HepG2 (cell line): ENCODE data around the gene CCDC197. TPM values are rescaled to one million over a fixed set of nuclear protein-coding genes. Genes with fewer than 3 reads are reported as not detected.

ENCODE experiments used
- ATAC-seq: fragments of 200-7000 bp; cut with Tn5 transposase; 3 replicates; pipeline ENCODE4 v1.9.1; 2020; ENCODE audit warnings: mild to moderate bottlenecking, moderate library complexity
- BruUV-seq: library from RNA; stranded (reverse); fragments of 400-500 nt; replicated peaks from 2 replicates; lab custom pipeline; 2021; lab: Mats Ljungman, UMichigan
- CTCF ChIA-PET: fragments of 300-600 bp; formaldehyde crosslinking; extraction: SDS; loops from one replicate; lab custom pipeline; 2021; ENCODE audit warnings: low total read pairs, inconsistent platforms, low intra/inter-chr PET ratio; lab: Yijun Ruan, JAX
- POLR2A ChIA-PET: fragments of 350-600 bp; sonication (Branson Sonifier 250); formaldehyde crosslinking; loops from one replicate; lab custom pipeline; 2020; ENCODE audit warnings: antibody characterized with exemption, inconsistent platforms; lab: Yijun Ruan, JAX
- DNase-seq: peaks from one replicate; pipeline ENCODE4 v3.0.0-alpha.2; 2015; ENCODE audit warnings: low spot score
- FAIRE-seq: peaks from 3 replicates; lab custom pipeline; 2011; peaks lifted over from hg19 to GRCh38; lab: Jason Lieb, UNC
- H2AFZ ChIP-seq: one replicate; pipeline ENCODE4 v1.6.1; 2011; ENCODE audit warnings: low read length, inconsistent platforms
- H3K27ac ChIP-seq: fragments of 300-600 bp; 3 replicates; pipeline ENCODE4 v1.8.0; 2011; ENCODE audit warnings: mixed run types, mild to moderate bottlenecking, mixed read lengths, low read length, inconsistent platforms; ENCODE audit not compliant: insufficient read depth; ENCODE audit errors: extremely low read length
- H3K27me3 ChIP-seq, 2 experiments: fragments of 200-600 bp in 1 of 2; 2 replicates in 1 of 2; 3 replicates in 1 of 2; pipeline versions ENCODE4 v1.6.0 to v1.8.0; 2011; ENCODE audit warnings: low read length in 2 of 2, mild to moderate bottlenecking in 2 of 2, moderate library complexity in 2 of 2, inconsistent platforms in 1 of 2; ENCODE audit not compliant: insufficient read depth in 2 of 2, control insufficient read depth in 1 of 2
- H3K36me3 ChIP-seq, 2 experiments: fragments of 200-600 bp in 1 of 2; replicated peaks in 1 of 2; 2 replicates in 1 of 2; 3 replicates in 1 of 2; pipeline versions ENCODE4 v1.5.1 to v1.8.0; 2011; ENCODE audit warnings: low read length in 2 of 2, inconsistent platforms in 1 of 2; ENCODE audit not compliant: insufficient read depth in 2 of 2, control insufficient read depth in 1 of 2
- H3K4me1 ChIP-seq: 2 replicates; pipeline ENCODE4 v1.5.1; 2012; ENCODE audit warnings: low read length, inconsistent platforms; ENCODE audit not compliant: insufficient read depth
- H3K4me2 ChIP-seq: 2 replicates; pipeline ENCODE4 v1.6.0; 2011; ENCODE audit warnings: low read depth, low read length, inconsistent platforms
- H3K4me3 ChIP-seq, 3 experiments: fragments of 200-600 bp in 1 of 3; sonication (generic), shearing (Covaris generic) in 1 of 3; replicated peaks in 1 of 3; 2 replicates each; pipeline ENCODE4 v1.5.1; 2011 to 2016; ENCODE audit warnings: low read length in 3 of 3, inconsistent platforms in 2 of 3, low read depth in 2 of 3, mild to moderate bottlenecking in 2 of 3, control low read depth in 1 of 3, mixed read lengths in 1 of 3; ENCODE audit not compliant: insufficient read depth in 1 of 3
- H3K79me2 ChIP-seq: one replicate; pipeline ENCODE4 v1.6.1; 2011; ENCODE audit warnings: low read length, inconsistent platforms; ENCODE audit not compliant: insufficient read depth
- H3K9ac ChIP-seq: 2 replicates; pipeline ENCODE4 v1.6.0; 2011; ENCODE audit warnings: mild to moderate bottlenecking, low read depth, low read length, inconsistent platforms; ENCODE audit not compliant: insufficient read depth
- H3K9me3 ChIP-seq: 2 replicates; pipeline ENCODE4 v1.5.1; 2012; ENCODE audit warnings: mild to moderate bottlenecking, low read length
- H4K20me1 ChIP-seq: 2 replicates; pipeline ENCODE4 v1.6.0; 2011; ENCODE audit warnings: inconsistent platforms, mild to moderate bottlenecking, low read length, moderate library complexity; ENCODE audit not compliant: insufficient read depth
- BCL6 ChIP-seq: IDR thresholded peaks from 2 replicates; pipeline ENCODE4 v1.6.1; 2016; ENCODE audit warnings: missing genetic modification reagents, missing compliant biosample characterization
- CAMTA2 ChIP-seq: sonication (generic); formaldehyde crosslinking; IDR thresholded peaks from 2 replicates; pipeline ENCODE4 v1.4.0; 2020; ENCODE audit warnings: mild to moderate bottlenecking, missing genetic modification reagents, borderline replicate concordance
- ELF4 ChIP-seq: sonication (generic); formaldehyde crosslinking; IDR thresholded peaks from 2 replicates; pipeline ENCODE4 v1.5.0; 2020; ENCODE audit warnings: missing genetic modification reagents, mild to moderate bottlenecking, moderate library complexity, borderline replicate concordance
- SMC3 ChIP-seq: IDR thresholded peaks from 2 replicates; pipeline ENCODE4 v1.6.1; 2011; ENCODE audit warnings: low read length, improper control_type of control experiment
- TSC22D2 ChIP-seq: sonication (generic); formaldehyde crosslinking; IDR thresholded peaks from 2 replicates; pipeline ENCODE4 v1.5.1; 2020; ENCODE audit warnings: missing genetic modification reagents, mild to moderate bottlenecking, borderline replicate concordance
- ZMYM3 ChIP-seq: sonication (generic); formaldehyde crosslinking; IDR thresholded peaks from 2 replicates; pipeline ENCODE4 v1.5.1; 2020; ENCODE audit warnings: mild to moderate bottlenecking, missing genetic modification reagents
- ZNF225 ChIP-seq: sonication (generic); formaldehyde crosslinking; IDR thresholded peaks from 2 replicates; pipeline ENCODE4 v1.4.0; 2020; ENCODE audit warnings: mild to moderate bottlenecking, missing genetic modification reagents
- ZSCAN12 ChIP-seq: sonication (generic); formaldehyde crosslinking; IDR thresholded peaks from 2 replicates; pipeline ENCODE4 v1.9.0; 2021; ENCODE audit warnings: mild to moderate bottlenecking, missing genetic modification reagents
- ZSCAN25 ChIP-seq: sonication (generic); formaldehyde crosslinking; IDR thresholded peaks from 2 replicates; pipeline ENCODE4 v1.8.0; 2022; ENCODE audit warnings: mild to moderate bottlenecking, missing genetic modification reagents
- WGBS: methylation state at CpG from one replicate; pipeline ENCODE4 v1.1.6; 2017; ENCODE audit warnings: low lambda C conversion rate; 5-methylcytosine and 5-hydroxymethylcytosine counted together
- in situ Hi-C: cut with HindIII; loops from 2 replicates; pipeline ENCODE4 v1.10.0; 2017; ENCODE audit warnings: low pct_unique_long_range_greater_than_20kb; ENCODE audit not compliant: extremely low pct_ligation_motif_present
- intact Hi-C: fragments of 100-400 bp; cut with micrococcal nuclease; formaldehyde crosslinking; loops from one replicate; pipeline ENCODE4 v1.10.0; 2022; ENCODE audit not compliant: unreplicated experiment
- polyA plus RNA-seq, 8 experiments: library from polyadenylated mRNA; depleted of rRNA in 3 of 8; stranded (reverse) in 7 of 8; unstranded in 1 of 8; fragments of >200 nt; fragmentation: Illumina TruSeq in 4 of 8; extraction: Trizol in 4 of 8; gene quantifications; 2 replicates each; pipeline versions ENCODE4 v1.2.1 to v1.2.3, GENCODE V29; 2011 to 2016; ENCODE audit warnings: low read depth in 4 of 8, missing spikeins in 1 of 8, mixed read lengths in 1 of 8; ENCODE audit not compliant: insufficient read depth in 1 of 8
- total RNA-seq, 5 experiments: library from RNA; depleted of rRNA; stranded (reverse); fragments of >200 nt; fragmentation: Illumina TruSeq; extraction: Trizol; gene quantifications; 2 replicates each; pipeline ENCODE4 v1.2.3, GENCODE V29; 2016; ENCODE audit warnings: low read depth in 1 of 5
- TF ChIP-seq, protein P1 (sequence below): sonication (generic); formaldehyde crosslinking; IDR thresholded peaks from 2 replicates; pipeline ENCODE4 v1.8.0; 2022; ENCODE audit warnings: missing genetic modification reagents, low read depth, mild to moderate bottlenecking, borderline replicate concordance
- TF ChIP-seq, protein P2 (sequence below), 2 experiments: fragments of 450-650 bp in 1 of 2; sonication (generic) in 1 of 2; formaldehyde crosslinking; IDR thresholded peaks; 2 replicates each; pipeline versions ENCODE4 v1.5.0 to v1.8.0; 2020 to 2022; ENCODE audit warnings: mild to moderate bottlenecking in 1 of 2, missing genetic modification reagents in 1 of 2
- TF ChIP-seq, protein P3 (sequence below): sonication (generic); formaldehyde crosslinking; IDR thresholded peaks from 2 replicates; pipeline ENCODE4 v1.8.1; 2023; ENCODE audit warnings: mild to moderate bottlenecking, moderate library complexity, missing genetic modification reagents
- TF ChIP-seq, protein P4 (sequence below): fragments of 450-650 bp; IDR thresholded peaks from 2 replicates; pipeline ENCODE4 v1.6.1; 2016
- TF ChIP-seq, protein P5 (sequence below): sonication (generic); formaldehyde crosslinking; IDR thresholded peaks from 2 replicates; pipeline ENCODE4 v1.4.0; 2020; ENCODE audit warnings: mild to moderate bottlenecking, missing genetic modification reagents
- TF ChIP-seq, protein P6 (sequence below): sonication (generic); formaldehyde crosslinking; IDR thresholded peaks from 2 replicates; pipeline ENCODE4 v1.4.0; 2020; ENCODE audit warnings: mild to moderate bottlenecking, missing genetic modification reagents
- TF ChIP-seq, protein P7 (sequence below): sonication (generic); formaldehyde crosslinking; IDR thresholded peaks from 2 replicates; pipeline ENCODE4 v1.8.0; 2022; ENCODE audit warnings: missing genetic modification reagents, mild to moderate bottlenecking, moderate library complexity, borderline replicate concordance

Gene CCDC197
- total and polyA plus RNA-seq, 2 of the 13 experiments (the other 11 are each of a cell fraction or from before 2014, with no cell fraction given), result 0.11 to 0.13 TPM

DNA sequence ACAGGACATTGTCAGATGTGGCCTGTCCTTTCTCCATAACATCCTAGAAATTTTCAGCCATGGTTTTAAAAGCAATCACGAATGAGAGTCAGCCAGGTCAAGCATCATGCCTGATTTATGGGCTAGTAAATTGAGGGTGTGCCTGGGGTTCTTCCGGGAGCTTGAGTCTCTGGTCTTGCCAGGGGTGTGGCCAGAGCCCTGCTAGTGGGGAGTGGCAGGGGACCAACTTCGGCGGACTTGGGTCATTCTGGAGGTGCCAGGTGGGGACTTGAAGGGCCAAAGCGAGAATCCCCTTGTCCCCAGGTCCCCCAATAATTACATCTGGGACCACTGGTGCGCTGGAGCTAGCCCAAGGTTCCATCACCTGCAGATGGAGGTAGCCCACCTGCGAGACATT, 34.8 kb downstream of the CCDC197 start:
- no peak for ATAC-seq
- Histone ChIP-seq H3K27ac (no peak overlapping the region), H2AFZ (no peak overlapping the region), H3K79me2 (peaks cover 2% of the 10 kb centered on the region), H3K4me3 (no peak overlapping the region), H3K9me3 (no peaks in the 10 kb centered on the region), H3K4me2 (no peak overlapping the region), H4K20me1 (no peaks in the 10 kb centered on the region), H3K9ac (no peak overlapping the region), H3K36me3 (0 out of 5 replicates have a peak, but pooled peaks cover 0 to 3% of the 10 kb centered on the region in 2 experiments), H3K4me1 (peaks cover 40% of the 10 kb centered on the region), H3K27me3 (no peaks in the 10 kb centered on the region)
- intact Hi-C loops (no loop called here), in situ Hi-C loops (no loop called here)
- ChIA-PET POLR2A (no interaction called here), CTCF (no interaction called here)
- no peak for FAIRE-seq
- 92% methylated on average over 6 of the region's 7 CpGs for WGBS
- BruUV-seq, result no TSS peak
- TF ChIP-seq BCL6 (CRISPR knock-in tag), result no peak
- TF ChIP-seq, protein P1, sequence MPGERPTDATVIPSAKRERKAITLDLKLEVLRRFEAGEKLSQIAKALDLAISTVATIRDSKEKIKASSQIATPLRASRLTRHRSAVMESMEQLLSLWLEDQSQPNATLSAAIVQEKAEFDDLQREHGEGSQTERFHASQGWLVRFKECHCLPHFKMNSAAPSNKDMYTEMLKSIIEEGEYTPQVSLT (CRISPR knock-in tag), result no peak
- TF ChIP-seq, protein P2, sequence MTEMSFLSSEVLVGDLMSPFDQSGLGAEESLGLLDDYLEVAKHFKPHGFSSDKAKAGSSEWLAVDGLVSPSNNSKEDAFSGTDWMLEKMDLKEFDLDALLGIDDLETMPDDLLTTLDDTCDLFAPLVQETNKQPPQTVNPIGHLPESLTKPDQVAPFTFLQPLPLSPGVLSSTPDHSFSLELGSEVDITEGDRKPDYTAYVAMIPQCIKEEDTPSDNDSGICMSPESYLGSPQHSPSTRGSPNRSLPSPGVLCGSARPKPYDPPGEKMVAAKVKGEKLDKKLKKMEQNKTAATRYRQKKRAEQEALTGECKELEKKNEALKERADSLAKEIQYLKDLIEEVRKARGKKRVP (CRISPR knock-in tag; IDR thresholded peaks at IDR 0.05), result no peak
- TF ChIP-seq CAMTA2 (CRISPR knock-in tag), result no peak
- no peak for TF ChIP-seq ZSCAN25 (CRISPR knock-in tag)
- TF ChIP-seq ZMYM3 (CRISPR knock-in tag), result no peak
- TF ChIP-seq ELF4, result no peak
- TF ChIP-seq, protein P3, sequence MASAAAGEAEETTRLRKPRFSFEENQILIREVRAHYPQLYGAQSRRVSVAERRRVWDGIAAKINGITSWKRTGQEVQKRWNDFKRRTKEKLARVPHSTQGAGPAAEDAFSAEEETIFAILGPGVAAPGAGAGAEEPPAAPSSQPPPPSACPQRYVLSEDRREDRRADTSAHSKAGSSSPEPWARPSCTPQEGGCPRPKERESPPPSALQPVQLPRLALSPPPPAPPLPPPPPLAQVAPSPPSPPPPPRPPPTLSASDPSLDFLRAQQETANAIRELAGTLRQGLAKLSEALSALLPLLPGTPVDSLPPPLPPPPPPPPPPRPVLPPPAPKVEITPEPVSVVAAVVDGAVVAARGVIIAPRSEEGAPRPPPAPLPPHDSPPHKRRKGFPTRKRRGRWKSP (CRISPR knock-in tag), result no peak
- TF ChIP-seq SMC3, result no peak
- TF ChIP-seq ZNF225, result no peak
- TF ChIP-seq, protein P4, sequence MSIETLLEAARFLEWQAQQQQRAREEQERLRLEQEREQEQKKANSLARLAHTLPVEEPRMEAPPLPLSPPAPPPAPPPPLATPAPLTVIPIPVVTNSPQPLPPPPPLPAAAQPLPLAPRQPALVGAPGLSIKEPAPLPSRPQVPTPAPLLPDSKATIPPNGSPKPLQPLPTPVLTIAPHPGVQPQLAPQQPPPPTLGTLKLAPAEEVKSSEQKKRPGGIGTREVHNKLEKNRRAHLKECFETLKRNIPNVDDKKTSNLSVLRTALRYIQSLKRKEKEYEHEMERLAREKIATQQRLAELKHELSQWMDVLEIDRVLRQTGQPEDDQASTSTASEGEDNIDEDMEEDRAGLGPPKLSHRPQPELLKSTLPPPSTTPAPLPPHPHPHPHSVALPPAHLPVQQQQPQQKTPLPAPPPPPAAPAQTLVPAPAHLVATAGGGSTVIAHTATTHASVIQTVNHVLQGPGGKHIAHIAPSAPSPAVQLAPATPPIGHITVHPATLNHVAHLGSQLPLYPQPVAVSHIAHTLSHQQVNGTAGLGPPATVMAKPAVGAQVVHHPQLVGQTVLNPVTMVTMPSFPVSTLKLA, result no peak
- no peak for TF ChIP-seq TSC22D2 (CRISPR knock-in tag)
- no peak for TF ChIP-seq ZSCAN12 (CRISPR knock-in tag)
- TF ChIP-seq, protein P5, sequence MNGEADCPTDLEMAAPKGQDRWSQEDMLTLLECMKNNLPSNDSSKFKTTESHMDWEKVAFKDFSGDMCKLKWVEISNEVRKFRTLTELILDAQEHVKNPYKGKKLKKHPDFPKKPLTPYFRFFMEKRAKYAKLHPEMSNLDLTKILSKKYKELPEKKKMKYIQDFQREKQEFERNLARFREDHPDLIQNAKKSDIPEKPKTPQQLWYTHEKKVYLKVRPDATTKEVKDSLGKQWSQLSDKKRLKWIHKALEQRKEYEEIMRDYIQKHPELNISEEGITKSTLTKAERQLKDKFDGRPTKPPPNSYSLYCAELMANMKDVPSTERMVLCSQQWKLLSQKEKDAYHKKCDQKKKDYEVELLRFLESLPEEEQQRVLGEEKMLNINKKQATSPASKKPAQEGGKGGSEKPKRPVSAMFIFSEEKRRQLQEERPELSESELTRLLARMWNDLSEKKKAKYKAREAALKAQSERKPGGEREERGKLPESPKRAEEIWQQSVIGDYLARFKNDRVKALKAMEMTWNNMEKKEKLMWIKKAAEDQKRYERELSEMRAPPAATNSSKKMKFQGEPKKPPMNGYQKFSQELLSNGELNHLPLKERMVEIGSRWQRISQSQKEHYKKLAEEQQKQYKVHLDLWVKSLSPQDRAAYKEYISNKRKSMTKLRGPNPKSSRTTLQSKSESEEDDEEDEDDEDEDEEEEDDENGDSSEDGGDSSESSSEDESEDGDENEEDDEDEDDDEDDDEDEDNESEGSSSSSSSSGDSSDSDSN (CRISPR knock-in tag), result no peak
- TF ChIP-seq, protein P6, sequence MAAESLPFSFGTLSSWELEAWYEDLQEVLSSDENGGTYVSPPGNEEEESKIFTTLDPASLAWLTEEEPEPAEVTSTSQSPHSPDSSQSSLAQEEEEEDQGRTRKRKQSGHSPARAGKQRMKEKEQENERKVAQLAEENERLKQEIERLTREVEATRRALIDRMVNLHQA (CRISPR knock-in tag), result no peak
- TF ChIP-seq, protein P7, sequence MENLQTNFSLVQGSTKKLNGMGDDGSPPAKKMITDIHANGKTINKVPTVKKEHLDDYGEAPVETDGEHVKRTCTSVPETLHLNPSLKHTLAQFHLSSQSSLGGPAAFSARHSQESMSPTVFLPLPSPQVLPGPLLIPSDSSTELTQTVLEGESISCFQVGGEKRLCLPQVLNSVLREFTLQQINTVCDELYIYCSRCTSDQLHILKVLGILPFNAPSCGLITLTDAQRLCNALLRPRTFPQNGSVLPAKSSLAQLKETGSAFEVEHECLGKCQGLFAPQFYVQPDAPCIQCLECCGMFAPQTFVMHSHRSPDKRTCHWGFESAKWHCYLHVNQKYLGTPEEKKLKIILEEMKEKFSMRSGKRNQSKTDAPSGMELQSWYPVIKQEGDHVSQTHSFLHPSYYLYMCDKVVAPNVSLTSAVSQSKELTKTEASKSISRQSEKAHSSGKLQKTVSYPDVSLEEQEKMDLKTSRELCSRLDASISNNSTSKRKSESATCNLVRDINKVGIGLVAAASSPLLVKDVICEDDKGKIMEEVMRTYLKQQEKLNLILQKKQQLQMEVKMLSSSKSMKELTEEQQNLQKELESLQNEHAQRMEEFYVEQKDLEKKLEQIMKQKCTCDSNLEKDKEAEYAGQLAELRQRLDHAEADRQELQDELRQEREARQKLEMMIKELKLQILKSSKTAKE (CRISPR knock-in tag), result no peak
- no peak for DNase-seq
